HEK293 (cell line): Measurements from ENCODE around the gene C11orf71.

ENCODE experiments used
- EGR2 ChIP-seq: fragments of 450-650 bp; formaldehyde crosslinking; IDR thresholded peaks from 2 replicates; pipeline ENCODE4 v1.5.1; 2016; ENCODE audit warnings: low read depth, missing biosample characterization, missing genetic modification characterization
- GLIS1 ChIP-seq: fragments of 450-650 bp; formaldehyde crosslinking; IDR thresholded peaks from 2 replicates; pipeline ENCODE4 v1.5.1; 2016; ENCODE audit warnings: missing biosample characterization, missing genetic modification characterization
- KLF1 ChIP-seq: fragments of 450-650 bp; formaldehyde crosslinking; IDR thresholded peaks from 2 replicates; pipeline ENCODE4 v1.5.1; 2016; ENCODE audit warnings: missing biosample characterization, missing genetic modification characterization
- KLF8 ChIP-seq: fragments of 450-650 bp; formaldehyde crosslinking; IDR thresholded peaks from 2 replicates; pipeline ENCODE4 v1.5.1; 2016; ENCODE audit warnings: missing biosample characterization, missing genetic modification characterization
- PBX3 ChIP-seq: sonication (generic); formaldehyde crosslinking; IDR thresholded peaks from 2 replicates; pipeline ENCODE4 v1.8.1; 2022; ENCODE audit warnings: mild to moderate bottlenecking, moderate library complexity, missing genetic modification reagents
- REST ChIP-seq: fragments of 450-650 bp; formaldehyde crosslinking; IDR thresholded peaks from 2 replicates; pipeline ENCODE4 v1.5.1; 2016; ENCODE audit warnings: missing biosample characterization, missing genetic modification characterization
- TCF7L2 ChIP-seq: IDR thresholded peaks from 2 replicates; pipeline ENCODE4 v1.6.1; 2011; ENCODE audit warnings: low read depth, mild to moderate bottlenecking, inconsistent platforms, low read length, moderate library complexity, borderline replicate concordance
- YY2 ChIP-seq: fragments of 450-650 bp; formaldehyde crosslinking; IDR thresholded peaks from 2 replicates; pipeline ENCODE4 v1.5.1; 2016; ENCODE audit warnings: missing biosample characterization, missing genetic modification characterization
- ZBTB11 ChIP-seq: fragments of 450-650 bp; formaldehyde crosslinking; conservative IDR thresholded peaks from 2 replicates; pipeline ENCODE4 v1.5.1; 2016; ENCODE audit warnings: low read depth, missing biosample characterization, missing genetic modification characterization
- ZBTB20 ChIP-seq: fragments of 450-650 bp; formaldehyde crosslinking; IDR thresholded peaks from 2 replicates; pipeline ENCODE4 v1.5.1; 2016; ENCODE audit warnings: missing biosample characterization, missing genetic modification characterization
- ZFP37 ChIP-seq: fragments of 450-650 bp; formaldehyde crosslinking; IDR thresholded peaks from 2 replicates; pipeline ENCODE4 v1.5.1; 2016; ENCODE audit warnings: missing biosample characterization, missing genetic modification characterization
- ZNF10 ChIP-seq: fragments of 450-650 bp; formaldehyde crosslinking; IDR thresholded peaks from 2 replicates; pipeline ENCODE4 v1.5.1; 2017; ENCODE audit warnings: missing biosample characterization, missing genetic modification characterization
- ZNF146 ChIP-seq: fragments of 450-650 bp; formaldehyde crosslinking; IDR thresholded peaks from 2 replicates; pipeline ENCODE4 v1.5.1; 2016; ENCODE audit warnings: missing biosample characterization, missing genetic modification characterization
- ZNF202 ChIP-seq: fragments of 450-650 bp; formaldehyde crosslinking; IDR thresholded peaks from 2 replicates; pipeline ENCODE4 v1.5.1; 2016; ENCODE audit warnings: missing biosample characterization, missing genetic modification characterization, borderline replicate concordance
- ZNF223 ChIP-seq: fragments of 450-650 bp; formaldehyde crosslinking; IDR thresholded peaks from 2 replicates; pipeline ENCODE4 v1.5.1; 2016; ENCODE audit warnings: missing biosample characterization, missing genetic modification characterization
- ZNF324 ChIP-seq: fragments of 450-650 bp; formaldehyde crosslinking; IDR thresholded peaks from 2 replicates; pipeline ENCODE4 v1.5.1; 2016; ENCODE audit warnings: missing biosample characterization, missing genetic modification characterization
- ZNF335 ChIP-seq: fragments of 450-650 bp; formaldehyde crosslinking; conservative IDR thresholded peaks from 2 replicates; pipeline ENCODE4 v1.5.1; 2016; ENCODE audit warnings: missing biosample characterization, missing genetic modification characterization
- ZNF341 ChIP-seq: fragments of 450-650 bp; formaldehyde crosslinking; IDR thresholded peaks from 2 replicates; pipeline ENCODE4; 2016; ENCODE audit warnings: low read depth, missing biosample characterization, missing genetic modification characterization
- ZNF366 ChIP-seq: fragments of 450-650 bp; formaldehyde crosslinking; conservative IDR thresholded peaks from 2 replicates; pipeline ENCODE4 v1.5.1; 2016; ENCODE audit warnings: missing biosample characterization, missing genetic modification characterization
- ZNF394 ChIP-seq: fragments of 450-650 bp; formaldehyde crosslinking; IDR thresholded peaks from 2 replicates; pipeline ENCODE4 v1.5.1; 2016; ENCODE audit warnings: missing biosample characterization, missing genetic modification characterization, mild to moderate bottlenecking, moderate library complexity, borderline replicate concordance
- ZNF398 ChIP-seq: fragments of 450-650 bp; formaldehyde crosslinking; IDR thresholded peaks from 2 replicates; pipeline ENCODE4 v1.5.1; 2017; ENCODE audit warnings: missing biosample characterization, missing genetic modification characterization
- ZNF501 ChIP-seq: fragments of 450-650 bp; formaldehyde crosslinking; IDR thresholded peaks from 2 replicates; pipeline ENCODE4 v1.5.1; 2016; ENCODE audit warnings: missing biosample characterization, missing genetic modification characterization
- ZNF529 ChIP-seq: fragments of 450-650 bp; formaldehyde crosslinking; IDR thresholded peaks from 2 replicates; pipeline ENCODE4 v1.5.1; 2017; ENCODE audit warnings: missing genetic modification characterization, missing biosample characterization; ENCODE audit not compliant: insufficient replicate concordance
- ZNF571 ChIP-seq: fragments of 450-650 bp; formaldehyde crosslinking; IDR thresholded peaks from 2 replicates; pipeline ENCODE4 v1.5.0; 2017; ENCODE audit warnings: missing biosample characterization, missing genetic modification characterization
- ZNF600 ChIP-seq: fragments of 450-650 bp; formaldehyde crosslinking; IDR thresholded peaks from 2 replicates; pipeline ENCODE4 v1.5.1; 2016; ENCODE audit warnings: missing biosample characterization, missing genetic modification characterization
- ZNF629 ChIP-seq: fragments of 450-650 bp; formaldehyde crosslinking; IDR thresholded peaks from 2 replicates; pipeline ENCODE4 v1.5.1; 2017; ENCODE audit warnings: missing biosample characterization, missing genetic modification characterization
- ZSCAN18 ChIP-seq: fragments of 450-650 bp; formaldehyde crosslinking; IDR thresholded peaks from 2 replicates; pipeline ENCODE4 v1.5.1; 2016; ENCODE audit warnings: missing biosample characterization, missing genetic modification characterization

C11orf71 gene

GRCh38 chr11:114439229-114440120 lies 39.2 kb upstream of the C11orf71 start, which contains the start of gene REXO2 (continued):
- TF ChIP-seq ZNF398 (tag by site-specific recombination): peak; percentile 28
- TF ChIP-seq KLF8 (tag by site-specific recombination): 0 out of 2 replicates have a peak, but pooled peaks have one; percentile 24
- no peak for TF ChIP-seq TCF7L2
- no peak for TF ChIP-seq ZSCAN18
- TF ChIP-seq ZFP37 (tag by site-specific recombination): peak; percentile 59; the same call in 1 of the 2 replicates
- TF ChIP-seq PBX3 (CRISPR knock-in tag): peak; percentile 31; the same call in 1 of the 2 replicates
- TF ChIP-seq GLIS1 (tag by site-specific recombination): peak; percentile 29; the same call in 1 of the 2 replicates
- 0 out of 2 replicates have a peak, but pooled peaks have one; percentile 48 for TF ChIP-seq YY2 (tag by site-specific recombination)
- TF ChIP-seq ZNF341 (tag by site-specific recombination): peak; percentile 97
- 0 out of 2 replicates have a peak, but pooled peaks have one; percentile 17 for TF ChIP-seq ZNF394
- no peak for TF ChIP-seq ZNF571 (tag by site-specific recombination)
- TF ChIP-seq ZNF223 (tag by site-specific recombination): no peak
- peak; percentile 76; the same call in 1 of the 2 replicates for TF ChIP-seq ZBTB20 (tag by site-specific recombination)
- peak; percentile 42; the same call in 1 of the 2 replicates for TF ChIP-seq ZNF366 (tag by site-specific recombination)
- TF ChIP-seq ZNF10 (tag by site-specific recombination): no peak
- TF ChIP-seq ZNF202 (tag by site-specific recombination): no peak
- TF ChIP-seq ZNF146 (tag by site-specific recombination): 0 out of 2 replicates have a peak, but pooled peaks have one; percentile 13
- no peak for TF ChIP-seq REST (tag by site-specific recombination)
- no peak for TF ChIP-seq ZNF629 (tag by site-specific recombination)
- peak; percentile 75; the same call in 1 of the 2 replicates for TF ChIP-seq ZNF501 (tag by site-specific recombination)
- no peak for TF ChIP-seq ZBTB11
- peak; percentile 45 for TF ChIP-seq ZNF529 (tag by site-specific recombination)
- TF ChIP-seq ZNF324: no peak
- TF ChIP-seq KLF1: 0 out of 2 replicates have a peak, but pooled peaks have one; percentile 26
- 0 out of 2 replicates have a peak, but pooled peaks have one; percentile 16 for TF ChIP-seq EGR2 (tag by site-specific recombination)
- peak; percentile 86 for TF ChIP-seq ZNF335
- peak; percentile 65; the same call in 1 of the 2 replicates for TF ChIP-seq ZNF600 (tag by site-specific recombination)
